22Rv1 (cell line): ENCODE results near the gene NT5C.

Experiments
- CTCF ChIP-seq: fragments of 450-650 bp; IDR thresholded peaks from 2 replicates; pipeline ENCODE4 v1.5.1; 2017; ENCODE audit warnings: mild to moderate bottlenecking
- ZFX ChIP-seq: fragments of 450-650 bp; IDR thresholded peaks from 2 replicates; pipeline ENCODE4 v1.6.1; 2017; ENCODE audit warnings: antibody characterized with exemption, borderline replicate concordance

- TF ChIP-seq CTCF, result no peak
- TF ChIP-seq ZFX, result no peak
These were observed 42.0 kb upstream of the NT5C start for GRCh38 chr17:75173526-75173925.
